Central memory CD8-positive, alpha-beta T cell (primary cell): ENCODE data around the gene CUL4A.
A peak's percentile ranks its signal among the peaks of the same experiment; 100 is the strongest.
"Not testable (repeated sequence)": the region's sequence is repeated elsewhere in the genome, so short reads cannot be mapped to it uniquely, and the experiment has no call there.

ENCODE experiments used
- ATAC-seq: fragments of 150-1000 bp; cut with Tn5 transposase; replicated peaks from 2 replicates; pipeline ENCODE4 v1.10.0; 2022; ENCODE audit warnings: mild to moderate bottlenecking, moderate FRiP score, moderate number of reproducible peaks; ENCODE audit not compliant: poor library complexity, severe bottlenecking; ENCODE audit errors: extremely low read depth
- DNase-seq, 2 donors: peaks; one replicate each; pipeline ENCODE4 v3.0.0; 2021; ENCODE audit warnings: low spot score in 2 of 2
- H3K27ac Mint-ChIP-seq: one replicate; pipeline ENCODE4 v1.8.0; 2022; ENCODE audit warnings: low read depth, mild to moderate bottlenecking, moderate library complexity, mixed read lengths
- H3K27me3 Mint-ChIP-seq: one replicate; pipeline ENCODE4 v1.8.0; 2022; ENCODE audit warnings: mixed read lengths
- H3K36me3 Mint-ChIP-seq: one replicate; pipeline ENCODE4 v1.8.0; 2022; ENCODE audit warnings: mild to moderate bottlenecking, moderate library complexity, mixed read lengths; ENCODE audit not compliant: insufficient read depth
- H3K4me1 Mint-ChIP-seq: one replicate; pipeline ENCODE4 v1.8.0; 2022; ENCODE audit warnings: mixed read lengths
- H3K4me3 Mint-ChIP-seq: one replicate; pipeline ENCODE4 v1.8.0; 2022; ENCODE audit warnings: mild to moderate bottlenecking, moderate library complexity, mixed read lengths
- H3K9me3 Mint-ChIP-seq: one replicate; pipeline ENCODE4 v1.8.0; 2022; ENCODE audit warnings: mixed read lengths

CUL4A gene

DNA sequence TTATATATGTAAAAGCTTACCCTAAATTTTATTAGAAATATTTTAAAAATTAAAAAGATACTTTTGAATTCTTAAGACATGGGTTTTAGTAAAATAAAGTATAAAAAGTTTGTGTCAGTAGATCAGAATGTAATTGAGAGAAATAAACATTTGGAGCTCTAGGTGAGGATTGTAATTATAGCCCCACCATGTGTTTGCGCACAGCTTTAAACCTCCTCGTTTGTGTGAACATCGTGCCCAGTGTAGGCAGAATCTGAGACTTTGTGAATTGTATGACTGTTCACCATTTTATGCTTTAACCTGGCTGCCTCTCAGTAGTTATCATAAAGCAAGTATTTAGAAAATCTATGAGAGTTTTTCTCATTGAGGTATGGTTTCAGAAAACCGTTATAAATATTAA, 29.1 kb downstream of the CUL4A start:
- ATAC-seq, result no peak
- no peak overlapping the region for H3K4me3 Mint-ChIP-seq
- no peaks in the 10 kb centered on the region for H3K9me3 Mint-ChIP-seq
- H3K27ac Mint-ChIP-seq, result no peak overlapping the region
- H3K4me1 Mint-ChIP-seq, result no peaks in the 10 kb centered on the region
- DNase-seq, result no peak
- peaks cover 43% of the 10 kb centered on the region for H3K36me3 Mint-ChIP-seq
- H3K27me3 Mint-ChIP-seq, result no peaks in the 10 kb centered on the region

DNA sequence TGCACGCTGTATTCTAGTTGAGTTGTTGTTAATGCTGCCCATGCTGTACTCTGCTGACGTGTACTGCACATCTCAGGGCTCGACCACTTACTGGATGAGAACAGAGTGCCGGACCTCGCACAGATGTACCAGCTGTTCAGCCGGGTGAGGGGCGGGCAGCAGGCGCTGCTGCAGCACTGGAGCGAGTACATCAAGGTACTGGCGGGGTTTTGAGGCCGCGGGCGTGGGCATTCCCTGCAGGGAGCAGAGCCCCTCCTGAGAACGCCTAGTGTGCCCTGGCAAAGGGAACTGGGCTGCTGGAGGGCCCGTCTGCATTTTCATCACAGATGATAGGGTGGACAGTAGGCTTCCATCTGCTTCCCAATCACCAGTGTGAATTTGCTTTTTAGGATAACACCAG, 29.9 kb downstream of the CUL4A start:
- no peak for ATAC-seq
- H3K4me1 Mint-ChIP-seq, result no peaks in the 10 kb centered on the region
- H3K9me3 Mint-ChIP-seq, result no peaks in the 10 kb centered on the region
- H3K27me3 Mint-ChIP-seq, result no peaks in the 10 kb centered on the region
- H3K4me3 Mint-ChIP-seq, result no peak overlapping the region
- H3K27ac Mint-ChIP-seq, result no peak overlapping the region
- DNase-seq, result no peak
- H3K36me3 Mint-ChIP-seq, result peaks cover 47% of the 10 kb centered on the region

DNA sequence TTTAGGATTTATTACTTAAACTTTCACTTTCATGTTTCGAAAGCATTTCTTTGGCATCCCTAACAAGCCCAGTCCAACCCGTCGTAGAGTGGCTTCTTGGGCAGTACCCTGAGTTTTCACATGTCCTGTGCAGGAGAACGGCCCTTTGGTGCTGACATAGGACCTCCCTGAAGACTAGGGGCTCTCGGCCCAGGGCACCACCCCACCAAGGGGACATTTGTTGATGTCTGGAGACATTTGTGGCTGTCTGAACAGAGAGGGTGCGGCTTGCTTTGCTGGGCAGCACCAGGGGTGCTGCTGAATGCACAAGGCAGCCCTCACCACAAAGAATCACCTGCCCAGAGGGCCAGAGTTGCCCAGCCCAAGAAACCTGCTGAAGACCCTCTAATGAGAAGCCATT, 30.6 kb downstream of the CUL4A start:
- Mint-ChIP-seq H3K27me3 (no peaks in the 10 kb centered on the region), H3K4me1 (no peaks in the 10 kb centered on the region), H3K27ac (no peak overlapping the region)

DNA sequence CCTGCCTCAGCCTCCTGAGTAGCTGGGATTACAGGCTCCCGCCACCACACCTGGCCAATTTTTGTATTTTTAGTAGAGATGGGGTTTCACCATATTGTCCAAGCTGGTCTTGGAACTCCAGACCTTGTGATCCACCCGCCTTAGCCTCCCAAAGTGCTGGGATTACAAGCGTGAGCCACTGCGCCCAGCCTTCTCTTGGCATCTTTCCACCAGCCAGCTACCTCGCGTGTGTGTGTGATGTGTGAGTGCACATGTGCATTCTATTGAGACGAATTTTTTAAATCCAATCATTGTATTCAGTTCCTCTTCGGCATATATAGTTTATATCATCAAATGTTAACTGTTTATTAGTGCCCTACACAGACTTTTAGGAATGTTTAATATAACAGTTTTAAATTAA, 32.2 kb downstream of the CUL4A start:
- H3K36me3 Mint-ChIP-seq, result peaks cover 50% of the 10 kb centered on the region
- ATAC-seq, H3K27ac Mint-ChIP-seq, H3K27me3 Mint-ChIP-seq, H3K9me3 Mint-ChIP-seq, H3K4me1 Mint-ChIP-seq, H3K4me3 Mint-ChIP-seq, DNase-seq: not testable (repeated sequence)

More for the DNA sequence above, 30.6 kb downstream of the CUL4A start:
- H3K36me3 Mint-ChIP-seq, result peaks cover 48% of the 10 kb centered on the region
- no peaks in the 10 kb centered on the region for H3K9me3 Mint-ChIP-seq
- ATAC-seq (no peak), DNase-seq (no peak)
- no peak overlapping the region for H3K4me3 Mint-ChIP-seq

DNA sequence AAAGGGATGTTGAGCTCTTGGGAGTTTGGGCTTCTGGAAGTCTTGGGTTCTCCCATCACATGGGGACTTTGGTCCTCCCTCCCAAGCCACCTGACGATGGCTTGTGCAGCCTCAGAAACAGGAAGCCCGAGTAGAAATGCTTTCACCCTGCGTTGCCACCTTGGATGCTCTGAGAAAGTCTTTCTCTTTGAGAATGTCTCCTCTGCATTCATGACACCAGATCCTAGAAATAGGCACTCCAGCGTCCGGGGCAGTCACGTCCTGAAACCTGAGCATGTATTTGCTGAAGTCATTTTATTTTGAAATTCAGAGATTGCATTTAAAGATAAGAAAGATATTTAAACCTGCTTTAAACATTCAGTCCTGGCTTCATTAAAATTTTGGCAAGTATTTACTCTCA, 34.4 kb downstream of the CUL4A start:
- H3K4me1 Mint-ChIP-seq, result no peaks in the 10 kb centered on the region
- H3K9me3 Mint-ChIP-seq, result no peaks in the 10 kb centered on the region
- peaks cover 62% of the 10 kb centered on the region for H3K36me3 Mint-ChIP-seq
- DNase-seq (no peak), ATAC-seq (no peak)
- no peak overlapping the region for H3K27ac Mint-ChIP-seq
- H3K4me3 Mint-ChIP-seq, result no peak overlapping the region
- no peaks in the 10 kb centered on the region for H3K27me3 Mint-ChIP-seq

GRCh38 chr13:113245849-113246796, 36.7 kb downstream of the CUL4A start:
- Mint-ChIP-seq H3K4me3 (no peak overlapping the region), H3K36me3 (peaks cover 57% of the 10 kb centered on the region), H3K4me1 (peaks cover 4% of the 10 kb centered on the region), H3K27me3 (no peaks in the 10 kb centered on the region), H3K27ac (no peak overlapping the region), H3K9me3 (no peaks in the 10 kb centered on the region)
- DNase-seq, result no peak
- ATAC-seq, result no peak

- ATAC-seq, result no peak
- peaks cover 56% of the 10 kb centered on the region for H3K36me3 Mint-ChIP-seq
These were observed 43.2 kb downstream of the CUL4A start for GRCh38 chr13:113252516-113253095.

GRCh38 chr13:113257908-113258307, 48.5 kb downstream of the CUL4A start:
- H3K4me3 Mint-ChIP-seq, H3K9me3 Mint-ChIP-seq, H3K27me3 Mint-ChIP-seq, DNase-seq, ATAC-seq, H3K4me1 Mint-ChIP-seq, H3K27ac Mint-ChIP-seq: not testable (repeated sequence)
- peaks cover 50% of the 10 kb centered on the region for H3K36me3 Mint-ChIP-seq

More at GRCh38 chr13:113252516-113253095, 43.2 kb downstream of the CUL4A start:
- Mint-ChIP-seq H3K4me1 (peaks cover 6% of the 10 kb centered on the region), H3K27me3 (no peaks in the 10 kb centered on the region), H3K9me3 (no peaks in the 10 kb centered on the region), H3K27ac (no peak overlapping the region), H3K4me3 (no peak overlapping the region)
- DNase-seq, result no peak

DNA sequence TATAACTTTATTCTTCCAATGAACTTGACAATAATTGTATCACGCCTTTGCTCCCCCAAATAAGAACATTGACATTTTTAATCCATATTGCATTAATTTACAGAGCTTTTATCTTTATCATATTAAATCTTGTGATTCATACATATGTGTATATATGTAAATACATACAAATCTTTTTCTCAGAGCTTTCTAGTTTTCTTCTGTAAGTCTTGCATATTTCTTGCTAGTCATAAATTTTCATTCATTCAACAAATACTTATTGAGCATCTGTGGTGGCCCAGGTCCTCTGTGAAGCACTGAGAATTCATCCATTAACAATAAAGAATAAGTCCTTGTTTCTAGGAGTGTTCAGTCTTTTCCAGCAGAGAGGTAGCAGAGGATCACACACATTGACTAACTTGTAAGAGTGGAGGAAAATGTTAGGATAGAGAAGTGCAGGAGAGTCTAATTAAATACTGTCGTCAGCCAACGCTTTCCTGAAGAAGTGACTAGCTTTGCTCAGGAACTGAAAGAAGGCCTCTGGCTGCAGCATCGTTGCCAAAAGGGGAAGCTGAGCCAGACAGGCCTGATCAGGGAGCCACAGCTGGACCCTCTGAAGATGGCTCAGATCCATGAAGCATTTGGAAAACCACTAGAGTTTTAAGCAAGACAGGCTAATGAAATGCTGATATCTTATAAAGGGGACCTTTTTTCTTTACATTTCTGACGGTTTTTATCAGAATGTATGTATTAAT, 49.1 kb downstream of the CUL4A start:
- H3K27me3 Mint-ChIP-seq, result no peaks in the 10 kb centered on the region
- DNase-seq (no peak), ATAC-seq (no peak)
- H3K4me1 Mint-ChIP-seq, result no peaks in the 10 kb centered on the region
- peaks cover 50% of the 10 kb centered on the region for H3K36me3 Mint-ChIP-seq
- no peak overlapping the region for H3K27ac Mint-ChIP-seq
- no peaks in the 10 kb centered on the region for H3K9me3 Mint-ChIP-seq
- H3K4me3 Mint-ChIP-seq, result no peak overlapping the region

DNA sequence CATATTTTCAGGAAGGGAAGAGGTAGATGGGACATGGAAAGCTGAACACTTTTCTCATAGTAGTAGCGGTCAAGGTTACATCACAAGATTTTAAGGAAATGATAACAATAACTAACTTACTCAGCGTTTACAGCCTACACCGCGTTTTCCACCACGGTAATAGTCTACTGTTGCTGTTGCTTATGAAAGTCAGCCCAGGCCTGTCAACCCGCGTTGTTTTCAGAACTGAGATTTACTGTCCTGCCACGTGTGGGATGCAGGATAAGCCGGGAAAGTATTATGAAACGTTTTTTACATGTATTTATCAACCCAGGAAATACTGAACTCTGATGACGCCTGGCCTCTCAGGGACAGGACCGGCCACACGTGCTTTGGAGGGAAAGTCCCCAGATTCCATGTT, 51.6 kb downstream of the CUL4A start:
- DNase-seq, result no peak
- Mint-ChIP-seq H3K27me3 (no peaks in the 10 kb centered on the region), H3K27ac (no peak overlapping the region), H3K36me3 (peaks cover 37% of the 10 kb centered on the region), H3K4me3 (no peak overlapping the region), H3K4me1 (no peaks in the 10 kb centered on the region), H3K9me3 (no peaks in the 10 kb centered on the region)
- ATAC-seq, result no peak

- not testable (repeated sequence) for ATAC-seq, H3K9me3 Mint-ChIP-seq, H3K27me3 Mint-ChIP-seq, H3K4me3 Mint-ChIP-seq, DNase-seq, H3K4me1 Mint-ChIP-seq, H3K27ac Mint-ChIP-seq
- peaks cover 26% of the 10 kb centered on the region for H3K36me3 Mint-ChIP-seq
These were observed 53.6 kb downstream of the CUL4A start for GRCh38 chr13:113263016-113263415.

DNA sequence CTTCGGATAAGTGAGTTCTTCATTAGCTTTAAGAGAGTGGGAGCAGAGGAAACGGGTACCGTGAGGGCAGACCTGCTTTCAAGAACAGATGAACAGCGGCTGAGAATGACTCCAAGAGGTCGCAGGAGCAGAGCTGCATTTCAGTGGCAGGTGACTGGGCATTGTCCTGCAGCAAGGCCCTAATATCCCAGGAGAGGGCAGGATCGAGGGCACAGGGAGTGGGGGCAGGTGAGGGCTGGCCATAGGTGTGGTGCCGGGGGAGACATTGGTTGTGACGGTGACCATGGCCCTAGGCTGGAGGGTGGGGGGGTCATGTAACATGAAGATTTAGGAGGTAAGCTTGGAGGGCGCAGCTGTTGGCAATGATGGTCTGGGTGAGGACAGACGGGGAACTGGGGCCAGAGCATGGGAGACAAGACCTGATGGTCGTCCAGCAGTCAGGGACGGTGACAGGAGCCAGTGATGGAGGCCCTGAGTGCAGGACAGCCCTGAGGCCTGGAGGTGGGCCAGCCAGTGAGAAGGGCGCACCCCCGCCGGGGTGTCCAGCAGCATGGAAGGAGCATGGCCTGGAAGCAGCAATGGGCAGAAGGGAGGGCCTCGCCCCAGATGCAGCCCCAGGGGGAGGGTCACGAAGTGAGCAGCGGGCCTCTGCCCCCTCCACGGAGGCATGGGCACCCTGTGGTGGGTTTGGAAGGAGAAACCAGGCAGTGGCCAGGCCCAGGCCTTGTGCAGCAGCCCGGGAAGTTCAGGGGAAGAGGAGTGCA, 58.4 kb downstream of the CUL4A start:
- Mint-ChIP-seq H3K4me3 (no peak overlapping the region), H3K27me3 (no peaks in the 10 kb centered on the region), H3K4me1 (no peaks in the 10 kb centered on the region)

More for the DNA sequence above, 58.4 kb downstream of the CUL4A start:
- ATAC-seq (no peak), DNase-seq (no peak)
- Mint-ChIP-seq H3K9me3 (no peaks in the 10 kb centered on the region), H3K27ac (peak overlapping the region; percentile 42), H3K36me3 (peaks cover 5% of the 10 kb centered on the region)
